WTC11 (cell line): Measurements from ENCODE around the gene SF3B4. TPM values are rescaled to one million over a fixed set of nuclear protein-coding genes. Genes with fewer than 3 reads are reported as not detected.

Experiments used
- ATAC-seq: fragments of 200-7000 bp; cut with Tn5 transposase; 2 replicates; pipeline ENCODE4 v1.10.0; 2021; ENCODE audit warnings: mild to moderate bottlenecking, moderate library complexity
- CTCF ChIA-PET: fragments of 300-600 bp; sonication (Branson Sonifier 250); formaldehyde crosslinking; loops from one replicate; lab custom pipeline; 2021; ENCODE audit warnings: antibody characterized with exemption; lab: Charles Lee
- POLR2A ChIA-PET: fragments of 350-600 bp; sonication (Branson Sonifier 250); formaldehyde crosslinking; loops from one replicate; lab custom pipeline; 2021; ENCODE audit warnings: antibody characterized with exemption; lab: Charles Lee
- DNase-seq: peaks from one replicate; pipeline ENCODE4 v3.0.0; 2021; ENCODE audit warnings: low spot score
- H3K27ac Mint-ChIP-seq: 2 replicates; pipeline ENCODE4 v1.8.0; 2021; ENCODE audit warnings: mixed read lengths
- H3K27me3 Mint-ChIP-seq: 2 replicates; pipeline ENCODE4 v1.8.0; 2021; ENCODE audit warnings: low read depth, mild to moderate bottlenecking, moderate library complexity, mixed read lengths
- H3K36me3 Mint-ChIP-seq: 2 replicates; pipeline ENCODE4 v1.8.0; 2021; ENCODE audit warnings: mixed read lengths
- H3K4me1 Mint-ChIP-seq: 2 replicates; pipeline ENCODE4 v1.8.0; 2022; ENCODE audit warnings: mixed read lengths
- H3K4me3 Mint-ChIP-seq: 2 replicates; pipeline ENCODE4 v1.8.0; 2021; ENCODE audit warnings: mild to moderate bottlenecking, moderate library complexity, mixed read lengths
- H3K9me3 Mint-ChIP-seq: 2 replicates; pipeline ENCODE4 v1.8.0; 2021; ENCODE audit warnings: mixed read lengths
- ARID4B ChIP-seq: sonication (generic); formaldehyde crosslinking; IDR thresholded peaks from 2 replicates; pipeline ENCODE4 v1.8.0; 2023; ENCODE audit warnings: missing genetic modification reagents, mild to moderate bottlenecking, borderline replicate concordance
- ATF1 ChIP-seq: sonication (generic); formaldehyde crosslinking; IDR thresholded peaks from 2 replicates; pipeline ENCODE4 v1.8.1; 2023; ENCODE audit warnings: mild to moderate bottlenecking, moderate library complexity, missing genetic modification reagents
- ATF6 ChIP-seq: sonication (generic); formaldehyde crosslinking; IDR thresholded peaks from 2 replicates; pipeline ENCODE4 v1.8.1; 2023; ENCODE audit warnings: mild to moderate bottlenecking, missing genetic modification reagents
- CBFB ChIP-seq: sonication (generic); formaldehyde crosslinking; IDR thresholded peaks from 2 replicates; pipeline ENCODE4 v1.8.1; 2022; ENCODE audit warnings: mild to moderate bottlenecking, low read depth, missing genetic modification reagents
- CDX4 ChIP-seq: fragments of 250-450 bp; sonication (Bioruptor Pico); IDR thresholded peaks from 2 replicates; pipeline ENCODE4 v1.9.0; 2021; ENCODE audit warnings: moderate library complexity, mild to moderate bottlenecking, inconsistent platforms, borderline replicate concordance
- ETV6 ChIP-seq: sonication (generic); formaldehyde crosslinking; IDR thresholded peaks from 2 replicates; pipeline ENCODE4 v1.8.1; 2022; ENCODE audit warnings: mild to moderate bottlenecking, missing genetic modification reagents
- HMGA2 ChIP-seq: fragments of 250-450 bp; sonication (Bioruptor Pico); IDR thresholded peaks from 2 replicates; pipeline ENCODE4 v1.4.0; 2021; ENCODE audit warnings: mild to moderate bottlenecking, moderate library complexity
- MAX ChIP-seq: sonication (generic); formaldehyde crosslinking; IDR thresholded peaks from 2 replicates; pipeline ENCODE4 v1.8.0; 2022; ENCODE audit warnings: mild to moderate bottlenecking, missing genetic modification reagents
- SP1 ChIP-seq: sonication (generic); formaldehyde crosslinking; conservative IDR thresholded peaks from 2 replicates; pipeline ENCODE4 v1.8.1; 2022; ENCODE audit warnings: missing genetic modification reagents
- ZNF138 ChIP-seq: sonication (generic); formaldehyde crosslinking; conservative IDR thresholded peaks from 2 replicates; pipeline ENCODE4 v1.8.1; 2022; ENCODE audit warnings: mild to moderate bottlenecking, moderate library complexity, missing genetic modification reagents
- ZNF219 ChIP-seq: sonication (generic); formaldehyde crosslinking; IDR thresholded peaks from 2 replicates; pipeline ENCODE4 v1.8.0; 2023; ENCODE audit warnings: missing genetic modification reagents, mild to moderate bottlenecking, borderline replicate concordance
- ZNF232 ChIP-seq: sonication (generic); formaldehyde crosslinking; IDR thresholded peaks from 2 replicates; pipeline ENCODE4 v1.8.0; 2022; ENCODE audit warnings: mild to moderate bottlenecking, missing genetic modification reagents
- ZNF263 ChIP-seq: sonication (generic); formaldehyde crosslinking; IDR thresholded peaks from 2 replicates; pipeline ENCODE4 v1.8.1; 2022; ENCODE audit warnings: low read depth, mild to moderate bottlenecking, moderate library complexity, missing genetic modification reagents
- ZNF396 ChIP-seq: fragments of 250-450 bp; sonication (Bioruptor Pico); IDR thresholded peaks from 2 replicates; pipeline ENCODE4 v1.8.0; 2021; ENCODE audit warnings: mild to moderate bottlenecking, moderate library complexity, borderline replicate concordance
- ZNF671 ChIP-seq: fragments of 250-450 bp; sonication (Bioruptor Pico); IDR thresholded peaks from 2 replicates; pipeline ENCODE4 v1.8.0; 2021; ENCODE audit warnings: mild to moderate bottlenecking
- total RNA-seq: library from RNA; stranded (reverse); gene quantifications from 3 replicates; pipeline ENCODE4 v1.2.3, GENCODE V29; 2021
- TF ChIP-seq, protein P1 (sequence below): sonication (generic); formaldehyde crosslinking; IDR thresholded peaks from 2 replicates; pipeline ENCODE4 v1.8.0; 2022; ENCODE audit warnings: mild to moderate bottlenecking, missing genetic modification reagents
- TF ChIP-seq, protein P2 (sequence below): sonication (generic); formaldehyde crosslinking; IDR thresholded peaks from 2 replicates; pipeline ENCODE4 v1.8.1; 2023; ENCODE audit warnings: mild to moderate bottlenecking, missing genetic modification reagents, moderate library complexity
- TF ChIP-seq, protein P3 (sequence below): sonication (generic); formaldehyde crosslinking; IDR thresholded peaks from 2 replicates; pipeline ENCODE4 v1.8.0; 2023; ENCODE audit warnings: mild to moderate bottlenecking, missing genetic modification reagents

Gene SF3B4
- total RNA-seq, 1 experiment from 2014 or later, result 90.1 TPM

- TF ChIP-seq ZNF232 (CRISPR knock-in tag) (0 out of 2 replicates have a peak, but pooled peaks have one; percentile 33), MAX (CRISPR knock-in tag) (peak; percentile 43; the same call in 1 of the 2 replicates), ZNF396 (CRISPR knock-in tag) (no peak), SP1 (CRISPR knock-in tag) (peak; percentile 98)
- TF ChIP-seq, protein P1, sequence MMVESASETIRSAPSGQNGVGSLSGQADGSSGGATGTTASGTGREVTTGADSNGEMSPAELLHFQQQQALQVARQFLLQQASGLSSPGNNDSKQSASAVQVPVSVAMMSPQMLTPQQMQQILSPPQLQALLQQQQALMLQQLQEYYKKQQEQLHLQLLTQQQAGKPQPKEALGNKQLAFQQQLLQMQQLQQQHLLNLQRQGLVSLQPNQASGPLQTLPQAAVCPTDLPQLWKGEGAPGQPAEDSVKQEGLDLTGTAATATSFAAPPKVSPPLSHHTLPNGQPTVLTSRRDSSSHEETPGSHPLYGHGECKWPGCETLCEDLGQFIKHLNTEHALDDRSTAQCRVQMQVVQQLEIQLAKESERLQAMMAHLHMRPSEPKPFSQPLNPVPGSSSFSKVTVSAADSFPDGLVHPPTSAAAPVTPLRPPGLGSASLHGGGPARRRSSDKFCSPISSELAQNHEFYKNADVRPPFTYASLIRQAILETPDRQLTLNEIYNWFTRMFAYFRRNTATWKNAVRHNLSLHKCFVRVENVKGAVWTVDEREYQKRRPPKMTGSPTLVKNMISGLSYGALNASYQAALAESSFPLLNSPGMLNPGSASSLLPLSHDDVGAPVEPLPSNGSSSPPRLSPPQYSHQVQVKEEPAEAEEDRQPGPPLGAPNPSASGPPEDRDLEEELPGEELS (CRISPR knock-in tag), result peak; percentile 50; the same call in 1 of the 2 replicates
These were observed at the start of gene SF3B4 (continued) for GRCh38 chr1:149927563-149928400.

DNA sequence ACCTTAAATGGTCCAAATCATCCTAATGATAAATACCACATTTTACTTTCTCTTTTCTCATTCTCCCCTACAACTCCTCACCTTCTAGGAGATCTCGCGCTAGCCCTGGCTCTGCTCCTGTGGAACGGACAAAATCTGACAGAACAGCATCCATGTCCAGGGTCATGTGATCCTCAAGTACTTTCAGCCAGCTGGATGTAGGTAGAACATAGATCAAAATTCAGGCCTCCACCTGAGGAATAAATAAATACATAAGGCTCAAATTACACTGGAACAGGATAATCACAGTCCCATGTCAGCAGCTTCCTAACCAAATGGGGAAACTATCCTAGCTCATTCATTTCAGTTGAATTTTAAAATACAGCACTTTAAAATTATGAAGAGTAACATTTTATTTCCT lies 49.7 kb upstream of the SF3B4 start:
- no peaks in the 10 kb centered on the region for H3K4me1 Mint-ChIP-seq
- TF ChIP-seq, protein P2, sequence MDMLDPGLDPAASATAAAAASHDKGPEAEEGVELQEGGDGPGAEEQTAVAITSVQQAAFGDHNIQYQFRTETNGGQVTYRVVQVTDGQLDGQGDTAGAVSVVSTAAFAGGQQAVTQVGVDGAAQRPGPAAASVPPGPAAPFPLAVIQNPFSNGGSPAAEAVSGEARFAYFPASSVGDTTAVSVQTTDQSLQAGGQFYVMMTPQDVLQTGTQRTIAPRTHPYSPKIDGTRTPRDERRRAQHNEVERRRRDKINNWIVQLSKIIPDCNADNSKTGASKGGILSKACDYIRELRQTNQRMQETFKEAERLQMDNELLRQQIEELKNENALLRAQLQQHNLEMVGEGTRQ, result no peak
- TF ChIP-seq ZNF396 (CRISPR knock-in tag) (no peak), ZNF263 (no peak), ETV6 (CRISPR knock-in tag) (no peak), ZNF671 (no peak), CBFB (CRISPR knock-in tag) (no peak), ATF1 (CRISPR knock-in tag) (no peak), ZNF219 (no peak)
- TF ChIP-seq, protein P3, sequence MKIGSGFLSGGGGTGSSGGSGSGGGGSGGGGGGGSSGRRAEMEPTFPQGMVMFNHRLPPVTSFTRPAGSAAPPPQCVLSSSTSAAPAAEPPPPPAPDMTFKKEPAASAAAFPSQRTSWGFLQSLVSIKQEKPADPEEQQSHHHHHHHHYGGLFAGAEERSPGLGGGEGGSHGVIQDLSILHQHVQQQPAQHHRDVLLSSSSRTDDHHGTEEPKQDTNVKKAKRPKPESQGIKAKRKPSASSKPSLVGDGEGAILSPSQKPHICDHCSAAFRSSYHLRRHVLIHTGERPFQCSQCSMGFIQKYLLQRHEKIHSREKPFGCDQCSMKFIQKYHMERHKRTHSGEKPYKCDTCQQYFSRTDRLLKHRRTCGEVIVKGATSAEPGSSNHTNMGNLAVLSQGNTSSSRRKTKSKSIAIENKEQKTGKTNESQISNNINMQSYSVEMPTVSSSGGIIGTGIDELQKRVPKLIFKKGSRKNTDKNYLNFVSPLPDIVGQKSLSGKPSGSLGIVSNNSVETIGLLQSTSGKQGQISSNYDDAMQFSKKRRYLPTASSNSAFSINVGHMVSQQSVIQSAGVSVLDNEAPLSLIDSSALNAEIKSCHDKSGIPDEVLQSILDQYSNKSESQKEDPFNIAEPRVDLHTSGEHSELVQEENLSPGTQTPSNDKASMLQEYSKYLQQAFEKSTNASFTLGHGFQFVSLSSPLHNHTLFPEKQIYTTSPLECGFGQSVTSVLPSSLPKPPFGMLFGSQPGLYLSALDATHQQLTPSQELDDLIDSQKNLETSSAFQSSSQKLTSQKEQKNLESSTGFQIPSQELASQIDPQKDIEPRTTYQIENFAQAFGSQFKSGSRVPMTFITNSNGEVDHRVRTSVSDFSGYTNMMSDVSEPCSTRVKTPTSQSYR (CRISPR knock-in tag), result no peak
- ChIA-PET CTCF (no interaction called here), POLR2A (interaction anchor here (0.6 kb wide), 1 partner anchor 607 kb away, joined by 3 read pairs; no protein-coding TSS in a partner anchor)
- H3K4me3 Mint-ChIP-seq, result no peak overlapping the region
- ATAC-seq (no peak), DNase-seq (no peak)
- peaks cover 20% of the 10 kb centered on the region for H3K36me3 Mint-ChIP-seq
- no peaks in the 10 kb centered on the region for H3K27me3 Mint-ChIP-seq
- no peak overlapping the region for H3K27ac Mint-ChIP-seq
- no peaks in the 10 kb centered on the region for H3K9me3 Mint-ChIP-seq

- TF ChIP-seq ZNF671 (no peak), ZNF138 (no peak), HMGA2 (CRISPR knock-in tag) (no peak), ARID4B (no peak), CDX4 (CRISPR knock-in tag) (no peak), ATF6 (CRISPR knock-in tag) (no peak)
- TF ChIP-seq, all 79 proteins: peak for 0
- H3K36me3 Mint-ChIP-seq, result peaks cover 40% of the 10 kb centered on the region
These were observed 44.9 kb upstream of the SF3B4 start for GRCh38 chr1:149972547-149972946.

More at GRCh38 chr1:149972547-149972946, 44.9 kb upstream of the SF3B4 start:
- ChIA-PET CTCF (no interaction called here), POLR2A (no interaction called here)
- ATAC-seq, result no peak
- Mint-ChIP-seq H3K27me3 (no peaks in the 10 kb centered on the region), H3K4me3 (no peak overlapping the region), H3K9me3 (no peaks in the 10 kb centered on the region), H3K27ac (no peak overlapping the region), H3K4me1 (no peaks in the 10 kb centered on the region)
- DNase-seq, result no peak
